Measurements from ENCODE around the gene PCDHB11.

- no peak for TF ChIP-seq SPI1 (IDR thresholded peaks at IDR 0.05; ENCODE audit: low read depth, low read length)
- TF ChIP-seq POLR2A (IDR thresholded peaks at IDR 0.05; ENCODE audit: low read depth, low read length): no peak
- TF ChIP-seq POLR2AphosphoS5 (IDR thresholded peaks at IDR 0.05; ENCODE audit: low read depth, low read length): no peak
- TF ChIP-seq PAX5 (IDR thresholded peaks at IDR 0.05; ENCODE audit: insufficient read depth, low read length, severe bottlenecking): no peak
- no peak for TF ChIP-seq TAF1 (IDR thresholded peaks at IDR 0.05; ENCODE audit: low read depth, low read length)
Observed at GRCh38 chr5:141196363-141196762, 3.1 kb upstream of the PCDHB11 start.

All from GM12891 (cell line).